Left lung (tissue), 10 donors: ENCODE results near the gene HIVEP3. TPM values are rescaled to one million over a fixed set of nuclear protein-coding genes. Genes with fewer than 3 reads are reported as not detected.
A peak's percentile ranks its signal among the peaks of the same experiment; 100 is the strongest.

ENCODE experiments used
- ATAC-seq: fragments of 200-7000 bp; cut with Tn5 transposase; one replicate; pipeline ENCODE4 v1.9.1; 2020; ENCODE audit warnings: moderate library complexity
- DNase-seq, 4 donors: peaks; one replicate each; pipeline ENCODE4 v3.0.0-alpha.2; 2013 to 2020
- H3K27ac ChIP-seq, 2 donors: fragments of 200-600 bp; sonication (generic) in 1 of 2; one replicate each; pipeline versions ENCODE4 v1.5.0 to v1.8.0; 2020 to 2021
- H3K27me3 ChIP-seq, 2 donors: fragments of 200-600 bp; sonication (generic) in 1 of 2; one replicate each; pipeline versions ENCODE4 v1.5.0 to v1.8.0; 2020 to 2021
- H3K36me3 ChIP-seq, 2 donors: fragments of 200-600 bp; sonication (generic) in 1 of 2; one replicate each; pipeline versions ENCODE4 v1.5.0 to v1.8.0; 2020 to 2021
- H3K4me1 ChIP-seq, 2 donors: fragments of 200-600 bp; one replicate each; pipeline ENCODE4 v1.8.0; 2021
- H3K4me3 ChIP-seq, 2 donors: fragments of 200-600 bp; sonication (generic) in 1 of 2; one replicate each; pipeline versions ENCODE4 v1.5.0 to v1.8.0; 2020 to 2021; ENCODE audit warnings: mild to moderate bottlenecking in 1 of 2
- H3K9me3 ChIP-seq, 2 donors: fragments of 200-600 bp; sonication (generic) in 1 of 2; one replicate each; pipeline versions ENCODE4 v1.5.0 to v1.8.0; 2020 to 2021
- intact Hi-C, 2 donors: fragments of 100-400 bp; cut with DNase I; formaldehyde crosslinking; loops; one replicate each; pipeline versions ENCODE4 v1.11.2 to v1.14.2; 2022
- polyA plus RNA-seq, 6 donors: library from polyadenylated mRNA; unstranded; fragments of 120-200 nt; gene quantifications; one replicate each; pipeline ENCODE4 v1.2.1, GENCODE V29; 2013; ENCODE audit not compliant: insufficient read length in 6 of 6
- total RNA-seq, 2 donors: library from RNA; stranded (reverse); fragmentation: NEBNext Ultra II Directional; extraction: Animal tissue kit (Norgen Biotek cat#: 25700); gene quantifications; one replicate each; pipeline ENCODE4 v1.2.1, GENCODE V29; 2021
- TF ChIP-seq, protein P1 (sequence below), 2 donors: fragments of 200-600 bp; sonication (generic) in 1 of 2; IDR thresholded peaks; one replicate each; pipeline versions ENCODE4 v1.5.0 to v1.8.0; 2021; ENCODE audit warnings: antibody characterized with exemption in 2 of 2
- donor health status: DM: no; HTN: yes; CAD: no.
- donor health status: DM: no; HTN: no; CAD: no.

The HIVEP3 gene
- total and polyA plus RNA-seq, 8 donors = 6.0 to 15.6 (median 7.4) TPM

DNA sequence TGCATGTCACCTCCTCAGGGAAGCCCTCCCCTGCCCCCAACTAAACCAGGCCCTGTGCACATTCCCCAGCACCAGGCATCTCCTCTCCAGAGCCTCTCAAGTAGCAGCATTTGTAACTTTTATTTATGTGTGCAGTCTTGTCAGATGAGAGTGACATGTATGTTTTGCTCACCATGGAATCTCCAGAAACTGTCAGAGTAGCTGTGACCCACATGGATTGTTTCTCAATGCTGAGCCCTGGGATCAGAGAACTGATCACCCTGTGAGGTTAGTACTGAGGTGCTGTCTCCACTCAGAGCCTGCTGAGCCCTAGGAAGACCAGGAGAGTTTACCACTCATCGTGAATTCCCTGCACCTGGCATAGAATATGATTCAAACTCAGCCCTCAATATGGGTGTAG, 243.3 kb downstream of the HIVEP3 start:
- Histone ChIP-seq H3K4me1 (peaks cover 11 to 33% of the 10 kb centered on the region in 2 donors), H3K36me3 (no peaks in the 10 kb centered on the region), H3K27ac (no peak overlapping the region), H3K9me3 (no peaks in the 10 kb centered on the region), H3K27me3 (no peaks in the 10 kb centered on the region), H3K4me3 (no peak overlapping the region)
- TF ChIP-seq, protein P1, sequence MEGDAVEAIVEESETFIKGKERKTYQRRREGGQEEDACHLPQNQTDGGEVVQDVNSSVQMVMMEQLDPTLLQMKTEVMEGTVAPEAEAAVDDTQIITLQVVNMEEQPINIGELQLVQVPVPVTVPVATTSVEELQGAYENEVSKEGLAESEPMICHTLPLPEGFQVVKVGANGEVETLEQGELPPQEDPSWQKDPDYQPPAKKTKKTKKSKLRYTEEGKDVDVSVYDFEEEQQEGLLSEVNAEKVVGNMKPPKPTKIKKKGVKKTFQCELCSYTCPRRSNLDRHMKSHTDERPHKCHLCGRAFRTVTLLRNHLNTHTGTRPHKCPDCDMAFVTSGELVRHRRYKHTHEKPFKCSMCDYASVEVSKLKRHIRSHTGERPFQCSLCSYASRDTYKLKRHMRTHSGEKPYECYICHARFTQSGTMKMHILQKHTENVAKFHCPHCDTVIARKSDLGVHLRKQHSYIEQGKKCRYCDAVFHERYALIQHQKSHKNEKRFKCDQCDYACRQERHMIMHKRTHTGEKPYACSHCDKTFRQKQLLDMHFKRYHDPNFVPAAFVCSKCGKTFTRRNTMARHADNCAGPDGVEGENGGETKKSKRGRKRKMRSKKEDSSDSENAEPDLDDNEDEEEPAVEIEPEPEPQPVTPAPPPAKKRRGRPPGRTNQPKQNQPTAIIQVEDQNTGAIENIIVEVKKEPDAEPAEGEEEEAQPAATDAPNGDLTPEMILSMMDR (IDR thresholded peaks at IDR 0.05) = no peak
- ATAC-seq (no peak), DNase-seq (no peak)
- intact Hi-C loops = no loop called here

DNA sequence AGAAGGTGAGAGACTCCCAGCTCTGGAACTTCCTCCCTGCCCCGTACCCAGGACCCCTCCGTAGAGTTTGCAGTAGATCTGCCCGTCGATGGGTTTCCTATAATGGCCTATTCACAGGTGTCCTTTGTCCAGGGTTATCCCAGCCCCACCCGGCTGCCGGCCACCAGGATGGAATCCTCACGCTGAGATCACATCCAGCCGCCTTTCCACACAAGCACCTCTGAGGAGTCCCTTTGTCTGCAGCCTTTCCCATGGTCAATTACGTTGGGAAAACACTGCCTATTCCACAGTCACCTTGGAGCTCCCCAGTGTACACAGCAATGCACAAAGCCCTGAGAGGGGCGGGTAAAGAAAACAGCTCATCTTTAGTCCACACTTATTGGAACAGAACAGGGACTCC, 244.2 kb downstream of the HIVEP3 start:
- Histone ChIP-seq H3K9me3 (no peaks in the 10 kb centered on the region), H3K4me1 (peaks cover 11 to 33% of the 10 kb centered on the region in 2 donors), H3K36me3 (no peaks in the 10 kb centered on the region), H3K27me3 (no peaks in the 10 kb centered on the region), H3K27ac (no peak overlapping the region), H3K4me3 (no peak overlapping the region)
- intact Hi-C loops = no loop called here
- DNase-seq = no peak
- no peak for ATAC-seq
- TF ChIP-seq, protein P1 (IDR thresholded peaks at IDR 0.05) = no peak

DNA sequence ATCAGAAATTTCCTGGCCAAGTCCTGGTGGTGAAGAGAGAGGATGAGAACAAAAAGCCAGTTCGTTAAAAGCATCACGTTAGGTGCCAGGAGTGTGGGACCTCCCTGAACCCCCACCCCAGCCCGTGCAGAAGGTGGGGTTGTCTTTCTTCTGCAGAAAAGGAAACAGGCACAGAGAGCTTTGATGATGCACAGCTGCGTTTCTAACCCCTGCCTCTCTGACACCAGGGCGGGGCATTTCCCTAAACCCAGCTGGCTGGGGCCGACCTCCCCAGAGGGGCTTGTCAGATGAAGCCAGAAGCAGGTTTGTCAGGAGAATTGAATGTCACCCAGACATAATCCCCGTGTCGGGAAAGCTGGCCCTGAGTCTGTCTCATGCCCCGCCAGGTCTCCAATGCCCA, 244.9 kb downstream of the HIVEP3 start:
- no peaks in the 10 kb centered on the region for H3K36me3 ChIP-seq
- no peaks in the 10 kb centered on the region for H3K27me3 ChIP-seq
- H3K9me3 ChIP-seq = no peaks in the 10 kb centered on the region
- peaks cover 11 to 29% of the 10 kb centered on the region in 2 donors for H3K4me1 ChIP-seq
- no peak overlapping the region for H3K4me3 ChIP-seq
- DNase-seq (no peak), ATAC-seq (no peak)
- intact Hi-C loops = no loop called here
- TF ChIP-seq, protein P1 (IDR thresholded peaks at IDR 0.05) = no peak
- H3K27ac ChIP-seq = no peak overlapping the region

DNA sequence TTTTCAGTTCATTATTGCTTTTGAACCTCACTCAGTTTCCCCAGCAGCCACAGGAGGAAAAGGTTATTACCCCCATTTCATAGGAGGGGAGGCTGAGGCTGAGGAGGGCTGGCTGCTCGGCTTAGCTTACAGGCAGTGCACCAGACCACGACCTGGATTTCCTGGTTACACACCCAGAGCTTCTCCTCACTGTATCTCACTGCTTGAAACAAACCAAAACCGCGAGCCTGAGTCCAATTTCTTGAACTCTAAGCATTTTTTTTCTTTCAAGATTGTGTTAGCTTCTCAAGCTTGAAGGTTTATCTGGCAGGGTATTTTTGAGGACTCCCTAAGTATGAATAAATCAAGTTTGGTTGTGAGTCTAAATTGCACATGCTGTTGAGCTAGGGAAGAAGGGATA, 245.3 kb downstream of the HIVEP3 start:
- no peak for DNase-seq
- ATAC-seq = peak; percentile 24
- Histone ChIP-seq H3K36me3 (no peaks in the 10 kb centered on the region), H3K4me3 (no peak overlapping the region), H3K9me3 (no peaks in the 10 kb centered on the region), H3K27ac (no peak overlapping the region), H3K4me1 (peaks cover 11 to 25% of the 10 kb centered on the region in 2 donors), H3K27me3 (no peaks in the 10 kb centered on the region)
- intact Hi-C loops = no loop called here
- TF ChIP-seq, protein P1 (IDR thresholded peaks at IDR 0.05) = no peak

DNA sequence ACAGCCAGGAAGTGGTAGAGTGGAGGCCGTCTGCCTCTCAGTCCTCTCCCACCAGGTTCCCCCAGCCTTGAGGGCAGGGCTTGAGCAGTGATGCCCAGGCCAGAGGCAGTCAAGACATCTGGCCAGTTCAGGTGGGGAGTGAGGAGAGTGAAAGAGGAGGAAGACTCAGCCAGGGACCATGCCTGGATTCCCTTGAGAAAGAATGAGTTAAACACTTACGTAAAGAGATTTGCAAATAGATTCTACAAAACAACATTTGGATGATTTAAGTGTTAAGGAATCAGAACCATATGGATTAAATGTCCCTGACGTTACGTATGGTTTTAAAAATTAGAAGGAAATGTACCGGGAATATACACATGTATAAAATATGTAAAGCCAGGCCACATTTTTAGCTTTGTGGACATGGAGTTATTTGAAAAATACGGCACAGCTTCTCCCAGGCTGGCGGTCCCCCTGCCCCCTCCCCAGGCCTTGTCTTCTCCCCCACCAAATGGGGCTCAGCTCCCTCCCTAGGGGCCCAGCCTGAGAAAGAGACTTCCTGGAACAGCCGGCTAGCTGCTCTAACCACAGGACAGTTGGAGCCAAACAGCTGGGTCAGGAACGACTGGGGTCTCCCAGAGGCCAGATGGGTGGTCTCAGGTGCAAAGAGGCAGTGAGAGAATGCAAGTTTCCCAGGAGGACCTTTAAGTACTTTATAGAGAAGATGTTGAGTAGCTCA, 245.9 kb downstream of the HIVEP3 start:
- Histone ChIP-seq H3K4me3 (no peak overlapping the region), H3K27ac (no peak overlapping the region), H3K36me3 (no peaks in the 10 kb centered on the region), H3K9me3 (no peaks in the 10 kb centered on the region), H3K27me3 (no peaks in the 10 kb centered on the region), H3K4me1 (peaks cover 11 to 22% of the 10 kb centered on the region in 2 donors)
- ATAC-seq (no peak), DNase-seq (peak in 3 of 4 donors; percentile 19 to 48 (median 43))
- TF ChIP-seq, protein P1 (IDR thresholded peaks at IDR 0.05) = no peak
- intact Hi-C loops = no loop called here
